Measurements from ENCODE around the gene ACOT4. TPM values are rescaled to one million over a fixed set of nuclear protein-coding genes. Genes with fewer than 3 reads are reported as not detected.
A peak's percentile ranks its signal among the peaks of the same experiment; 100 is the strongest.

The ACOT4 gene
- total RNA-seq, 1 experiment from 2014 or later, result 5.1 TPM

DNA sequence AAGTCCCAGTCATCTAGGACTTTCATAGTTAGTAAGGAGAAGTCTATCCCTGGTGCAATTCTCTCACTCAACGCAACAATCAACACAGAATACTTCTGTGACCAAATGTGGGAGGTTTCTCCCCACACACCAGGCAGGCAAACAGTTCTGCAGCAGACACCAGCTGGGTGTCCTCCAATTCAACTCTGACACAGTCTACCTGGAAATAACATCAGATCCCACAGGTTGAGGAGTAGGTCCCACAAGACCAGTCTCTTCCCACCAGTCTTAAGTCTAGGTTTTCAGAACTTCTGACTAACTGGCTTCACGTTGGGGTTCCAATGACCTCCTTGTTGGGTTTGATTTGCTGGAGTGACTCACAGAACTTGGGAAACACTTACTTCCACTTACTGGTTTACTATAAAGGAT, 35.5 kb downstream of the ACOT4 start:
- Histone ChIP-seq H3K4me2 (ENCODE audit: low read length) (no peak overlapping the region), H3K27ac (ENCODE audit: low read length) (no peak overlapping the region), H3F3A (ENCODE audit: low read length, unreplicated experiment) (no peaks in the 10 kb centered on the region), H3K4me3 (ENCODE audit: low read length) (no peak overlapping the region), H3K79me2 (ENCODE audit: low read length) (no peaks in the 10 kb centered on the region), H3K27me3 (ENCODE audit: low read length) (no peaks in the 10 kb centered on the region), H3K9me3 (ENCODE audit: low read length) (no peaks in the 10 kb centered on the region), H3K9me2 (replicated peaks; ENCODE audit: low read length) (no peaks in the 10 kb centered on the region), H2AFZ (ENCODE audit: low read length) (no peak overlapping the region), H3K36me3 (ENCODE audit: low read depth, low read length) (no peaks in the 10 kb centered on the region), H3K4me1 (ENCODE audit: insufficient read depth, low read length) (no peaks in the 10 kb centered on the region), H3K9ac (ENCODE audit: low read length) (no peak overlapping the region), H4K20me1 (ENCODE audit: low read length) (no peaks in the 10 kb centered on the region)
- ATAC-seq (no peak), DNase-seq (no peak)
- ChIA-PET CTCF (no interaction called here), POLR2A (ENCODE audit: unreplicated experiment) (no interaction called here)
- intact Hi-C loops (cut with micrococcal nuclease), result no loop called here
- no TSS peak for BruUV-seq (replicated peaks)
- TF ChIP-seq EZH2phosphoT487 (IDR thresholded peaks at IDR 0.05; ENCODE audit: borderline replicate concordance, low read length) (no peak), EZH2 (IDR thresholded peaks at IDR 0.05; ENCODE audit: low read length, unreplicated experiment) (no peak)
- TF ChIP-seq, protein P1, sequence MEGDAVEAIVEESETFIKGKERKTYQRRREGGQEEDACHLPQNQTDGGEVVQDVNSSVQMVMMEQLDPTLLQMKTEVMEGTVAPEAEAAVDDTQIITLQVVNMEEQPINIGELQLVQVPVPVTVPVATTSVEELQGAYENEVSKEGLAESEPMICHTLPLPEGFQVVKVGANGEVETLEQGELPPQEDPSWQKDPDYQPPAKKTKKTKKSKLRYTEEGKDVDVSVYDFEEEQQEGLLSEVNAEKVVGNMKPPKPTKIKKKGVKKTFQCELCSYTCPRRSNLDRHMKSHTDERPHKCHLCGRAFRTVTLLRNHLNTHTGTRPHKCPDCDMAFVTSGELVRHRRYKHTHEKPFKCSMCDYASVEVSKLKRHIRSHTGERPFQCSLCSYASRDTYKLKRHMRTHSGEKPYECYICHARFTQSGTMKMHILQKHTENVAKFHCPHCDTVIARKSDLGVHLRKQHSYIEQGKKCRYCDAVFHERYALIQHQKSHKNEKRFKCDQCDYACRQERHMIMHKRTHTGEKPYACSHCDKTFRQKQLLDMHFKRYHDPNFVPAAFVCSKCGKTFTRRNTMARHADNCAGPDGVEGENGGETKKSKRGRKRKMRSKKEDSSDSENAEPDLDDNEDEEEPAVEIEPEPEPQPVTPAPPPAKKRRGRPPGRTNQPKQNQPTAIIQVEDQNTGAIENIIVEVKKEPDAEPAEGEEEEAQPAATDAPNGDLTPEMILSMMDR (conservative IDR thresholded peaks at IDR 0.05; ENCODE audit: low read depth, low read length), result no peak

GRCh38 chr14:73630009-73630780, 38.5 kb downstream of the ACOT4 start:
- Histone ChIP-seq H3K4me3 (ENCODE audit: low read length) (no peak overlapping the region), H3K9me2 (replicated peaks; ENCODE audit: low read length) (no peaks in the 10 kb centered on the region), H3K27ac (ENCODE audit: low read length) (no peak overlapping the region), H3F3A (ENCODE audit: low read length, unreplicated experiment) (no peaks in the 10 kb centered on the region), H2AFZ (ENCODE audit: low read length) (0 out of 2 replicates have a peak overlapping the region, but pooled peaks have one; percentile 2), H3K36me3 (ENCODE audit: low read depth, low read length) (no peaks in the 10 kb centered on the region), H4K20me1 (ENCODE audit: low read length) (no peaks in the 10 kb centered on the region), H3K4me2 (ENCODE audit: low read length) (no peak overlapping the region), H3K27me3 (ENCODE audit: low read length) (no peaks in the 10 kb centered on the region), H3K4me1 (ENCODE audit: insufficient read depth, low read length) (peaks cover 8% of the 10 kb centered on the region; the same call in 1 of the 2 replicates), H3K79me2 (ENCODE audit: low read length) (no peaks in the 10 kb centered on the region), H3K9ac (ENCODE audit: low read length) (no peak overlapping the region), H3K9me3 (ENCODE audit: low read length) (no peaks in the 10 kb centered on the region)
- ATAC-seq, result no peak
- TF ChIP-seq EZH2 (IDR thresholded peaks at IDR 0.05; ENCODE audit: low read length, unreplicated experiment), result no peak
- TF ChIP-seq EZH2phosphoT487 (IDR thresholded peaks at IDR 0.05; ENCODE audit: borderline replicate concordance, low read length), result no peak
- TF ChIP-seq, protein P1 (conservative IDR thresholded peaks at IDR 0.05; ENCODE audit: low read depth, low read length), result no peak
- ChIA-PET CTCF (no interaction called here), POLR2A (ENCODE audit: unreplicated experiment) (no interaction called here)
- intact Hi-C loops (cut with micrococcal nuclease), result loop anchor here (5.0 to 10.0 kb wide), 3 partner anchors 82 to 335 kb away; partner anchors contain the start of genes PNMA1 and RIOX1
- DNase-seq, result no peak
- BruUV-seq (replicated peaks), result no TSS peak

Measured in PC-3 (cell line).